ENCODE data around the gene NCAM1.

- TF ChIP-seq ZNF274 (IDR thresholded peaks at IDR 0.05; ENCODE audit: low read length) (no peak), ZNF274 (tag by site-specific recombination; IDR thresholded peaks at IDR 0.05; ENCODE audit: borderline replicate concordance) (no peak), ZNF266 (tag by site-specific recombination; IDR thresholded peaks at IDR 0.05; ENCODE audit: low read depth) (no peak), ZNF660 (tag by site-specific recombination; IDR thresholded peaks at IDR 0.05) (no peak), ZEB2 (tag by site-specific recombination; IDR thresholded peaks at IDR 0.05) (no peak), ZNF423 (tag by site-specific recombination; IDR thresholded peaks at IDR 0.05) (no peak), INSM2 (tag by site-specific recombination; IDR thresholded peaks at IDR 0.05) (no peak), ZNF146 (tag by site-specific recombination; IDR thresholded peaks at IDR 0.05) (no peak)
- TF ChIP-seq, protein P1, sequence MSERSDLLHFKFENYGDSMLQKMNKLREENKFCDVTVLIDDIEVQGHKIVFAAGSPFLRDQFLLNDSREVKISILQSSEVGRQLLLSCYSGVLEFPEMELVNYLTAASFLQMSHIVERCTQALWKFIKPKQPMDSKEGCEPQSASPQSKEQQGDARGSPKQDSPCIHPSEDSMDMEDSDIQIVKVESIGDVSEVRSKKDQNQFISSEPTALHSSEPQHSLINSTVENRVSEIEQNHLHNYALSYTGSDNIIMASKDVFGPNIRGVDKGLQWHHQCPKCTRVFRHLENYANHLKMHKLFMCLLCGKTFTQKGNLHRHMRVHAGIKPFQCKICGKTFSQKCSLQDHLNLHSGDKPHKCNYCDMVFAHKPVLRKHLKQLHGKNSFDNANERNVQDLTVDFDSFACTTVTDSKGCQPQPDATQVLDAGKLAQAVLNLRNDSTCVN (tag by site-specific recombination; optimal IDR thresholded peaks at IDR 0.05), result no peak
- TF ChIP-seq, protein P2, sequence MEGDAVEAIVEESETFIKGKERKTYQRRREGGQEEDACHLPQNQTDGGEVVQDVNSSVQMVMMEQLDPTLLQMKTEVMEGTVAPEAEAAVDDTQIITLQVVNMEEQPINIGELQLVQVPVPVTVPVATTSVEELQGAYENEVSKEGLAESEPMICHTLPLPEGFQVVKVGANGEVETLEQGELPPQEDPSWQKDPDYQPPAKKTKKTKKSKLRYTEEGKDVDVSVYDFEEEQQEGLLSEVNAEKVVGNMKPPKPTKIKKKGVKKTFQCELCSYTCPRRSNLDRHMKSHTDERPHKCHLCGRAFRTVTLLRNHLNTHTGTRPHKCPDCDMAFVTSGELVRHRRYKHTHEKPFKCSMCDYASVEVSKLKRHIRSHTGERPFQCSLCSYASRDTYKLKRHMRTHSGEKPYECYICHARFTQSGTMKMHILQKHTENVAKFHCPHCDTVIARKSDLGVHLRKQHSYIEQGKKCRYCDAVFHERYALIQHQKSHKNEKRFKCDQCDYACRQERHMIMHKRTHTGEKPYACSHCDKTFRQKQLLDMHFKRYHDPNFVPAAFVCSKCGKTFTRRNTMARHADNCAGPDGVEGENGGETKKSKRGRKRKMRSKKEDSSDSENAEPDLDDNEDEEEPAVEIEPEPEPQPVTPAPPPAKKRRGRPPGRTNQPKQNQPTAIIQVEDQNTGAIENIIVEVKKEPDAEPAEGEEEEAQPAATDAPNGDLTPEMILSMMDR (tag by site-specific recombination; IDR thresholded peaks at IDR 0.05), result no peak
Observed at GRCh38 chr11:113311536-113311935, 350.3 kb downstream of the NCAM1 start.

Measured in HEK293 (cell line).